GM19099 (cell line): ENCODE measurements around the gene PHKA1.
A peak's percentile ranks its signal among the peaks of the same experiment; 100 is the strongest.

Experiments
- POLR2A ChIP-seq: IDR thresholded peaks from 3 replicates; pipeline ENCODE4 v1.6.1; 2011; ENCODE audit warnings: low read depth; ENCODE audit not compliant: insufficient read length; ENCODE audit errors: extremely low read depth

PHKA1 gene

DNA sequence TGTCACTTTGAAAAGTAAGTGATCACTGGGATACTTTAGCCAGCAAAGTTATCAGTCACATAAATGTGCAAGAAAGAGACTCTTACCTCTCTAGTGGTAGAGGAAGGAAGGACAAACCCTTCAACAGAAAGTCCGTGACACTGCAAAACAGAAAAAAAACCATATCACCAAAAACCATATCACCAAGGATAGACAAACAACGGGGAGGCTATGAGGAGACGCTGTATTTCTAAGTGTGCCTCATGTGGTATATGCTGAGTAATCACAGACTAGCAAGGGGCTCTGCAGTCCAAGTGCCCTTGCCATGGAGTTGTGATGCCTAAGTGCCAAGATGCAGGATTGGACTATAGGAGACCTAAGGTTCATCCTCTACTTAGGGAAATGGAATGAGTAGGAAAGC is 129.9 kb downstream of the PHKA1 start:
- no peak for TF ChIP-seq POLR2A

DNA sequence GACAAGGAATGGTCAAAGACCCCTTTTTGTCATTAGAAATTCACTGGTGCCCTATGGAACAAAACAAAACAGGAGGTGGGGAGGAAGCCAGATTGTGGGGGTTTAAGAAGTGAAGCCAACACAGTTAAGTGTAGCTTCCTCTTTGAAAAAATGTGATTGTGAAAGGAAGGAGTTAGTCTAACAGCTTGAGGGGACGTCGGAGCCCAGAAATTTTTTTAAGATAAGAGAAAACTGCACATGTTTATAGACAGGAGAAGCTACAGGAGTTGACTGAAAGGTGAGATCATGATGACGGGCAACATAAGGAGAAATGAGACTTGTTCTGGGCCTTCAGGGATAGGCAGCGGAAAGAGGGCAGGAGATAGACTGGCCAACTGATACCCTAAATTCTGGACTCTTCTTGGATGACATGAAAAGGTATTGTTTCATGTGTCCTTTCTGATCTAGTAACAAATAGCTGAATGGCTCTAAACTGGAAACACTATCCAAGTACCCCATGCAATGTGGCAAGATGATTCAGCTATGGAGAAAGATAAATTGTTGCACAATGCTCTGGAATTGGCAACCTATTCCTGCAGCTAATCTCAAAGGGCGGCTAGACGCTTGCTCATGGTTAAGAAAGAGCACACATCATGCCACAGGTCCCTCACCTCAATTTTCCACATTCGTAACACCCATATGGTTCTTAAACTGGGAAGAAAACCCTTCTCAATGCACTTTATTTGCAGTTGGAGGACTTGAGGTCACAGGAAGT is 137.8 kb downstream of the PHKA1 start:
- no peak for TF ChIP-seq POLR2A

DNA sequence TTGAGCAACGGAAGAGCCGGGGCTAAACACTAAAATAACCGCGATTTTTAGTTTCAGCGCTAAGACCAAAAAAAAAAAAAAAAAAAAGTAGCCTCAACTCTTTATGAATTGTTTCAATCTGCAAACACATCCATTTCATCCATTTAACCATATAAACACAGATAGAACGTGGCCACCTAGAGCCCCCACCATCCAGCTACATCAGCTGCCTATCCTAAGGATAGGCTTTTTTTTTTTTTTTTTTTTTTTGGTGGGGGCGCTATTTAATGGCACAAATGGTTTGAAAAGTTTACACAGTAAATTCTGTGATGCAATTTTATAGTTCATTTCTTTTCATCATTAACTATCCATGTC is 141.0 kb downstream of the PHKA1 start:
- no peak for TF ChIP-seq POLR2A

DNA sequence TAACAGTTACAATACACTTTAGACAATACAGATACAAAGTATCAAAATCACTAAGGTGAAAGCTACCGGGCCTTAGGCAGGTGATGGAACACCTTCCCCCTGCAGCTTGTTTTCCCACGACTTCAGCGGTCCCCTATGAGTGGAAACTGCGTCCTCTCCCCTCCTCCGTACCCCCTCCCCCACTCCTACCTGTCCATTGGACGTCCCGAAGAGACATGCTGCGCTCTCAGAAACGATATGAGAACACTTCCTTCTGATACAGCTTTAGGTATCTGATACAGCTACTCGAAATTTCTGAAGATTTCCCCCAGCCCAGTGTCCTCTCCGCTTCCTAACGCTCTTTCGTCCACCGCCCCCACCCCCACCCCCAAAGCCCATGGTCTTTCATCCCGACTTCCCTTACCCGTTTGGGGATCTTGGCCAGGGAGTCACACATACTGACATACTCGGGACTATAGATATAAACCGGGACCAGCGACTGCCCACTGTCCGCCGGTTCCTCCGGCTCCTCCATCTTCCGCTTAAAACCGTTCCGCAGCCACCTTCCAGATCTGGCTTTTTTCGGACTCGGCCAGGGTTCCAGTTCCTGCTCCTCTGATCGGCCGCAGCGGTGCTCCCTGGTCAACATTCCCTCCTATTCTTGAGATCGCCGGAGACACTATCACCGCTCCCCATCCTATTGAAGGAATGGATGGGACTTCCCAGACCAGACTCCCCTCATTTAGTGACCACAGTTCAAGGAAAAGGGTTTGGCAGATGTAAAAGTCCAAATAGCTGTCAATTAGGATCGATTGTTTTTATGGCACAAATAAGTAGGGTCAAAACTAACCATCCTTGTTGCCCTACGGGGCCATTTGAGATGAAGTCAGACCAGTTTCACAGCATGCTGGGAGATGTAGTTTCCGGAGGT is 141.6 kb downstream of the PHKA1 start, which contains the start of gene HDAC8:
Gene HDAC8, minus strand, starts transcription at position 596 of the 910 bp plus-strand sequence. Its CDS starts 82 bp downstream, at position 514.
- peak; percentile 46 for TF ChIP-seq POLR2A

DNA sequence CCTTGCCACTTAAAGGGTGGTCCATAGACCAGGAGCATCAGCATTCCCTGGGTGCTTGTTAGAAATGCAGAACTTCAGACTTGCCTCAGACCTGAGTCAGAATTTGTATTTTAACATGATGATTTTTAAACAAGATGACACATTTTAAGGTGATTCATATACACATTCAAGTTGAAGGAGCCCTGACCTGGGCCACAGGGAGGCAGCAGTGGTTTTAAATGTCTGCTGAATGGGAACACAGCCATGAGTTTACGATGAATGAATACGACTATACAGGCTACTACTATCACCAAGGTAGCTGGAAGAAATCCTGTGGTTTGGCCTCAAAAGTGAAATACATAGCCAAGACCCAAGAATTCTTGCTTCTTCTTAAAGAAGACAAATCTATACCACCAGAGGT is 144.3 kb downstream of the PHKA1 start:
- TF ChIP-seq POLR2A: no peak

DNA sequence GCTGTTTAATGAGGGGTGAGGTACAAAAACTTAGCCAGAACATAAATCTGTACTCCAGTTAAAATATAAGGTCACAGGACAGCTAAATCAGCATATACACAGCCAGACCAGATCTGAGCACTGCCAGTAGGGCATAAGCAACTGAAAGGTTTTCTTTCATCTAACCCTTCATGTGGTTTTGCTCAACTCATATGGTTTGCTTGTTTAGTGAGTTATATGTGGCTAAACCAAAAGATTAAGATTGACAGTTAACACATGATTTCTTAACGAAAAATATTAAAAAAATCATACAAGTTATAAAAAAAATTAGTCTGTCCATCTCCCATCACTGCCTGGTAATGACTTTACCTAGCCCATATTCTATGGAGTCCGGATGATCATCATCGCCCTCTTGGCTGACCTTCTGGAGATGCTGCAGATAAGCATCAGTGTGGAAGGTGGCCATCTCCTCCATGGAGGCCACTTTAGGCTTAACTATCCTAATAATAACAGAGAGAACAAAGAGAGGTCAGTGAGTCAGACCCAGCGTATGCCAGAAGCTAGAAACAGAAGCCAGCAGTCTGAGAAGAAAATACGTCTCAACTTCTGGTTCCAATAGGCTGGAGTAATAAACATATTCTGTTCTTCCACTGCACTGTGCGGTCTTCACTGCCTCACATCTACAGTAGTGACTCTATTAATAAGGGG is 145.6 kb downstream of the PHKA1 start:
- TF ChIP-seq POLR2A: no peak

DNA sequence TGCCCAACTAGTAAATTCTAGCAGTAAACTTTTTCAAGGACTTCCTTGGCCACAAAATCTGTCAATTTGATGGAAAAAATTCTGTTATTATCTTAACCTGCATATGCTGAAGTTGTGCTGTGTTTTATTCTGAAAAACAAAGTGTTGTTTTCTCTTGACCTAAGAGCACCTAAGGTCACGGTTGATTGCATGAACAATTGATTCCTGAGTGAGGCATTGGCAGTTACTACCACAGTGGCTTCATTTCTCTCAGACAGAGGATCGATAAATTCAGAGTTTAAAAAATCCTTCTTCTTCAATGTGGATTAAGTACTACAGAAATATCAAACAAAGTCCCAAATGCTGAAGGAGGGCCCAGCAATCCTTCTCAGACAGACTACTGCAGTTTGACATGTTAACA is 147.7 kb downstream of the PHKA1 start:
- no peak for TF ChIP-seq POLR2A

DNA sequence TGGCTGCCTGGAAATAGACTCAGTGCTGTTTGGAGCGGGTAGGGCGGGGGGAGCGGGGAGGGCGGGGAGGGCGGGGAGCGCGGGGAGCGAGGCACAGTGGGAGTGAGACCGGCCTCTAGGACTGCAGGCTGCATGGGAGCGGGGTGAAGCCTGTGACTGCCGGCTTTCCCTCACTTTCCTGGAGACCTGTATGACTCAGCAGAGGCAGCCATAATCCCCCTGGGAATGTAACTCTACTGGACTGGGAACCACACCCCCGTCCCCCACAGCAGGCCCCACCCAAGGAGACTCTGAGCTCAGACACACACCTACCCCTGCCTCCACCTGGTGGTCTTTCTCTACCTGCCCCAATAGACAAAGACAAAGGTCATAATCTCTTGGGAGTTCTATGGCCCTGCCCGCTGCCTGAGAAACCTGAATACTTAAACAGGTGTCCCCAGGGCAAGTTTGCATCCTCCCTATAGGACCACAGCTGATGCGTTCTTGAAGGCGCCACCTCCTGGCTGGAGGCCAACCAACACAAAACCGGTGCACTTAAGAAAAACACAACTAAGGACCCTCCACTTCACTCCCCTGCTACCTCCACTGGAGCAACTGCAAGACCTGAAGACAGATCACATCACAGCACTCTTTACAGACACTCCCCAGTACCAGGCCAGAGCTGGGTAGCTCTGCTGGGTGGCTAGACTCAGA is 159.5 kb downstream of the PHKA1 start:
- TF ChIP-seq POLR2A: no peak

DNA sequence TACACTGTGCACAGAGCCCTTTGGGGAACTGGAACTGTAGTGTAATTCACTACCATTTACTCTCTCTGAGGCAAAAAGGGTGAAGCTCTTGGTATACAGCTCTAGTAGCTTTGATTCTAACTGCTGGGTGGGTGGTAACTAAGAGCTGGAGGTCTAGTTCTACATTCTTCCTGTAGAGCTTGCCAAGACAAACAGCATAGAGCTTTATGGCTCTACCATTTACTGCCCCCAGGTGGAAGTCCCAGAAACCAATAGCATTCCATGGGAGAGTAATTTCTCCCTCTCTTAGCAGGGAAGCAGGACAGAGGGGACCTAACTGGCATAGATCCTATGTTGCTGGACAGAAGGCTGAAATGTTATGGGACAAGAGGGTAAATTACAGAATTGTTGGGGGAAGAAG is 168.1 kb downstream of the PHKA1 start:
- TF ChIP-seq POLR2A: no peak

DNA sequence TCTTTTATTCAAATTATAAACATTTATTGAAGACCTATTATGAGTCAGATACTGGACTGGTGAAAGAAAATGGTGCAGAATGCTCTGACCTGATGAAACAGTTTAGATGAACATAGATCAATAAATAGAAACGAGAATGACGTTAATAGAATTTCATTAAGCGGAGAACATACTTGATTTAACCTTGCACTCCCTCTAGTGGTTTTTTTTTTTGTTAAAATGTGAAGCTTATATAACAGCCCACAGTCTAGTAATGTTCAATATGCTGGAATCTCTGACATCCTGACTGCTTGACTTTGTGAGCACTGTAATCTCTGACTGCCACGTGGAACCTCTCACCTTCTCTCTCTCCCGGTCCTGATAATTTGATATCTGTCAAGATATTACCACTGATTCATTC is 173.8 kb downstream of the PHKA1 start:
- no peak for TF ChIP-seq POLR2A

DNA sequence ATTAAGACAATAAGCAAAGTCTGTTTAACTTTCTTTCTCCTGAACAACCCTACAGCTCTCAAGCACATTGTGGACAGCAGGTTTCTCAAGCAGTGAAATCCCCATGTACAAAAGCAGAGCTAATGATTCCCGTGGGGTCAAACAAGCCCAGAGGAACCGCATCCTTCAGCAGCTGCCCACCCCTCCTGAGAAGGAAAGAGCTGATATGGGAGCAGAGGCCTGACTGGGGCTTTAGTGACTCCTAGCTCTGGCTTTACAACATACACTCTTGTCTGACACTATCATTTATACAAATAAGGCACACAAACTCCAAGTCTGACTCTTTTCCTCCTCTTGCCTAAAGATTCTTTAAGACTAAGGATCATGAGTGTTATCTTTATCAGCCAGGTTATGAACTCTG is 174.3 kb downstream of the PHKA1 start:
- TF ChIP-seq POLR2A: no peak

DNA sequence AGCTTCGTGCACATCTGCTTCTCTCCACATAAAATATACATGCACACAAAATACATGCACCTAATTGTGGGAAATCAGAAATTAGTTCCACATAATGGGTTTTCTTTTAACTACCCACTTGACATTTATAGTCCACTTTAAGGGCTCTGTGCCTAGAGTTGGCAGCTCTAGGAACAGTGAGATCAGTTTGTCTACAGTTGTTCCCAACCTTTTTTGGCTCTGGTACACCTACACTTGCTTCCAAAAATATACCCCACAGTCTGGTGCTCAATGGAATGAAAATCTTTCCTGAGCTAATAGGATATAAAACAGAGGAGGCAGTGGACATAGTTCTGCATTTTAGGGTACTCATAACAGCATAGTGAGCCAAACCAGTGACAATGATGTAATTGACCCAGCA is 177.6 kb downstream of the PHKA1 start:
- TF ChIP-seq POLR2A: no peak

DNA sequence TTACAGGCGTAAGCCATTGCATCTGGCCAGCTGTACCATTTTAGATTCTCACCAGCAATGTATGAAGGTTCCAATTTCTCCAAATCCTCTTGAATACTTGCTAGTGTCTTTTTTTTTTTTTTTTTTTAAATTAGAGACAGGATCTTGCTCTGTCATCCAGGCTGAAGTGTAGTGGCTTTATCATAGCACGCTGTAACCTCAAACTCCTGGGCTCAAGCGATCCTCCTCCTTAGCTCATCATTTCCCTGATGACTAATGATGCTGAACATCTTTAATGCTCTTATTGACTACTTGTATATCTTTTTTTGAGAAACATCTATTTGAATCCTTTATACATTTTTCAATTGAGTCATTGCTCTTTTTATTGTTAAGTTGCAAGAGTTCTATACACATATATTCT is 181.7 kb downstream of the PHKA1 start:
- no peak for TF ChIP-seq POLR2A
